ENCODE measurements around the gene NUP214.
"Not testable (repeated sequence)": the region's sequence is repeated elsewhere in the genome, so short reads cannot be mapped to it uniquely, and the experiment has no call there.

NUP214 gene

GRCh38 chr9:131262327-131263032 lies 137.1 kb downstream of the NUP214 start:
- DNase-seq, result no peak

GRCh38 chr9:131263033-131263343 lies 137.6 kb downstream of the NUP214 start:
- DNase-seq, result not testable (repeated sequence)

- no peak for DNase-seq
Observed at GRCh38 chr9:131263701-131264100, 138.3 kb downstream of the NUP214 start.

- no peak for DNase-seq
Observed at GRCh38 chr9:131264231-131264630, 138.8 kb downstream of the NUP214 start.

- peak; percentile 77 for DNase-seq
Observed at GRCh38 chr9:131266266-131267229, 141.2 kb downstream of the NUP214 start.

- DNase-seq, result peak; percentile 76
Observed at GRCh38 chr9:131270171-131271015, 145.0 kb downstream of the NUP214 start.

- DNase-seq, result not testable (repeated sequence)
Observed at GRCh38 chr9:131271016-131271273, 145.6 kb downstream of the NUP214 start.

GRCh38 chr9:131271506-131271931 lies 146.1 kb downstream of the NUP214 start:
- DNase-seq, result no peak

GRCh38 chr9:131272212-131272611 lies 146.8 kb downstream of the NUP214 start:
- DNase-seq, result no peak

GRCh38 chr9:131273146-131273855 lies 147.9 kb downstream of the NUP214 start:
- peak; percentile 54 for DNase-seq

- peak; percentile 54 for DNase-seq
Observed at GRCh38 chr9:131273856-131274673, 148.7 kb downstream of the NUP214 start.

- peak; percentile 49 for DNase-seq
Observed at GRCh38 chr9:131274674-131275331, 149.4 kb downstream of the NUP214 start.

GRCh38 chr9:131275332-131276093 lies 150.1 kb downstream of the NUP214 start:
- peak; percentile 54 for DNase-seq

- peak; percentile 58 for DNase-seq
Observed at GRCh38 chr9:131276094-131276888, 150.9 kb downstream of the NUP214 start, which contains the start of gene FAM78A. Gene FAM78A, minus strand, starts transcription at chr9:131276510. Its CDS starts 331 bp downstream, at chr9:131276179.

- peak; percentile 45 for DNase-seq
Observed at GRCh38 chr9:131276891-131277286, 151.5 kb downstream of the NUP214 start.

GRCh38 chr9:131277287-131277909 lies 152.0 kb downstream of the NUP214 start:
- no peak for DNase-seq

GRCh38 chr9:131277910-131278701 lies 152.7 kb downstream of the NUP214 start:
- DNase-seq, result peak; percentile 86

- DNase-seq, result no peak
Observed at GRCh38 chr9:131278702-131279111, 153.3 kb downstream of the NUP214 start.

Data from activated CD4-positive, alpha-beta T cell treated with anti-CD3 and anti-CD28 coated beads, Interleukin-2, amount 50 U/mL, for 16 hours (primary cell).